Erythroblast (primary cell): ENCODE data around the gene CRIP2.

ENCODE experiments used
- GATA1 ChIP-seq: IDR thresholded peaks from 2 replicates; pipeline ENCODE4 v1.6.1; 2011; ENCODE audit warnings: low read depth, mild to moderate bottlenecking, control low read depth, low read length, moderate library complexity
- POLR2A ChIP-seq: IDR thresholded peaks from 2 replicates; pipeline ENCODE4 v1.6.1; 2011; ENCODE audit warnings: mild to moderate bottlenecking, low read length

DNA sequence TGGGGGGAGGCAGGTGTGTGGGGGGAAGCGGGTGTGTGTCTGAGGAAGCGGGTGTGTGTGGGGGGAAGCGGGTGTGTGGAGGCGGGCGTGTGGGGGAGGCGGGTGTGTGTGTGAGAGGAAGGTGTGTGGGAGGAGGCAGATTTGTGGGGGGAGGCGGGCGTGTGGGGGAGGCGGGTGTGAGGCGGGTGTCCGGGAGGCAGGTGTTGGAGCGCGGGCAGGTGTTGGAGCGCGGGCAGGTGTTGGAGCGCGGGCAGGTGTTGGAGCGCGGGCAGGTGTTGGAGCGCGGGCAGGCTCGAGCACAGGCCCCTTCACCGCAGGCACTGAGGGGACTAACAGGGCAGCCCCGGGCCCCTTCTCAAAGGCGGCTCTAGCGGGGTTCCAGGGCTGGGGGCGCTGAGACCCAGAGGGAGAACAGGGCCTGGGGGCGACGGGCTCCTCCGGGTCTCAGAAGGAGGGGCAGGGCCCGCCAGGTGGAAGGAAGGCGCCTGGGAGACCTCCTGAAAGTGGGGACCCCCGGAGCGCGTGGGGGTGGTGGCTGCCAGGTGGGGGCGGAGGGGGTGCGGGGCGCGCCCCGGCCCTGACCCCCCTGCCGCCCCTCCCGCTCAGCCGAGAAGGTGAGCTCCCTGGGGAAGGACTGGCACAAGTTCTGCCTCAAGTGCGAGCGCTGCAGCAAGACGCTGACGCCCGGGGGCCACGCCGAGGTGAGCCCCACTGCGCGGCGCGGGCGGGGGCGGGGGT, 3.2 kb downstream of the CRIP2 start:
- TF ChIP-seq POLR2A (no peak), GATA1 (no peak)
